Stimulated activated CD8-positive, alpha-beta memory T cell treated with anti-CD3 and anti-CD28 coated beads, Interleukin-2, amount 100 ng/mL, for 1 hour (primary cell): Measurements from ENCODE around the gene HLA-DQB2.
"Not testable (repeated sequence)": the region's sequence is repeated elsewhere in the genome, so short reads cannot be mapped to it uniquely, and the experiment has no call there.

ENCODE experiments used
- DNase-seq, 2 donors: peaks; one replicate each; pipeline ENCODE4 v3.0.0-alpha.2; 2020; ENCODE audit warnings: low read depth in 2 of 2

The HLA-DQB2 gene

GRCh38 chr6:32745649-32746048 is 17.7 kb downstream of the HLA-DQB2 start:
- DNase-seq, result not testable (repeated sequence)

- DNase-seq, result no peak
These were observed 18.6 kb downstream of the HLA-DQB2 start for GRCh38 chr6:32744776-32745175.

GRCh38 chr6:32742374-32742773 is 21.0 kb downstream of the HLA-DQB2 start:
- DNase-seq, result no peak

GRCh38 chr6:32741031-32741960 is 22.0 kb downstream of the HLA-DQB2 start, which contains the start of gene HLA-DQA2:
Gene HLA-DQA2 (plus strand): TSS chr6:32741391. CDS start chr6:32741444, 53 bp downstream.
- no peak for DNase-seq

- DNase-seq, result no peak
These were observed 25.2 kb downstream of the HLA-DQB2 start for GRCh38 chr6:32738126-32738525.

GRCh38 chr6:32718879-32719278 is 44.5 kb downstream of the HLA-DQB2 start:
- DNase-seq, result no peak

GRCh38 chr6:32716396-32716795 is 46.9 kb downstream of the HLA-DQB2 start:
- DNase-seq, result no peak

GRCh38 chr6:32713241-32713640 is 50.1 kb downstream of the HLA-DQB2 start:
- no peak for DNase-seq

- DNase-seq, result no peak
These were observed 53.7 kb downstream of the HLA-DQB2 start for GRCh38 chr6:32709625-32710024.
